OCI-LY3 (cell line): ENCODE data around the gene NRF1.
"Not testable (repeated sequence)": the region's sequence is repeated elsewhere in the genome, so short reads cannot be mapped to it uniquely, and the experiment has no call there.

Experiments used
- H2AFZ ChIP-seq: fragments of 200-600, 300-600 bp; shearing (Covaris generic); 2 replicates; pipeline ENCODE4 v1.6.0; 2014; ENCODE audit warnings: antibody characterized with exemption, low read depth, low read length
- H3K27ac ChIP-seq: fragments of 200-600, 300-600 bp; sonication (generic); 2 replicates; pipeline ENCODE4 v1.5.1; 2014; ENCODE audit warnings: mild to moderate bottlenecking, low read length, moderate library complexity, mixed read lengths
- H3K27me3 ChIP-seq: fragments of 200-600, 300-600 bp; sonication (generic); 2 replicates; pipeline ENCODE4 v1.6.1; 2014; ENCODE audit warnings: low read depth, low read length, mixed read lengths
- H3K36me3 ChIP-seq: fragments of 200-600, 300-600 bp; sonication (generic); replicated peaks from 2 replicates; pipeline ENCODE3; 2014; ENCODE audit warnings: low read depth, low read length, mixed read lengths
- H3K4me1 ChIP-seq: fragments of 300-600, 200-600 bp; sonication (generic); 2 replicates; pipeline ENCODE4 v1.6.1; 2014; ENCODE audit warnings: low read length, mixed read lengths
- H3K4me2 ChIP-seq: fragments of 200-600, 300-600 bp; sonication (generic); 2 replicates; pipeline ENCODE4 v1.6.1; 2014; ENCODE audit warnings: low read length, mixed read lengths
- H3K4me3 ChIP-seq: fragments of 300-600, 200-600 bp; sonication (generic); 2 replicates; pipeline ENCODE4 v1.5.1; 2014; ENCODE audit warnings: antibody characterized with exemption, mild to moderate bottlenecking, low read length, moderate library complexity
- H3K79me2 ChIP-seq: fragments of 300-600, 200-600 bp; shearing (Covaris generic); 2 replicates; pipeline ENCODE4 v1.6.1; 2014; ENCODE audit warnings: mild to moderate bottlenecking, low read length, mixed read lengths
- H3K9ac ChIP-seq: fragments of 300-600, 200-600 bp; shearing (Covaris generic); 2 replicates; pipeline ENCODE4 v1.6.0; 2014; ENCODE audit warnings: mild to moderate bottlenecking, low read length, moderate library complexity
- H3K9me3 ChIP-seq: fragments of 200-600, 300-600 bp; shearing (Covaris generic); 2 replicates; pipeline ENCODE4 v1.6.1; 2014; ENCODE audit warnings: low read length, mixed read lengths; ENCODE audit not compliant: insufficient read depth
- H4K20me1 ChIP-seq: fragments of 200-600, 300-600 bp; sonication (generic); 2 replicates; pipeline ENCODE4 v1.6.1; 2016; ENCODE audit warnings: low read length, mixed read lengths; ENCODE audit not compliant: insufficient read depth
- CTCF ChIP-seq: fragments of 200-600, 300-600 bp; sonication (generic); IDR thresholded peaks from 2 replicates; pipeline ENCODE4 v1.5.1; 2014; ENCODE audit warnings: antibody characterized with exemption, low read length, low read depth
- EZH2phosphoT487 ChIP-seq: fragments of 200-600 bp; shearing (Covaris generic); IDR thresholded peaks from 2 replicates; pipeline ENCODE4 v1.6.1; 2018; ENCODE audit warnings: antibody characterized with exemption, mixed run types, low read depth

Gene NRF1

GRCh38 chr7:129588268-129588667, 23.3 kb upstream of the NRF1 start:
- Histone ChIP-seq H3K4me3 (no peak overlapping the region), H3K27me3 (no peaks in the 10 kb centered on the region), H3K4me2 (no peak overlapping the region), H3K79me2 (no peaks in the 10 kb centered on the region), H3K36me3 (peaks cover 6% of the 10 kb centered on the region), H2AFZ (no peak overlapping the region), H3K27ac (no peak overlapping the region), H4K20me1 (no peaks in the 10 kb centered on the region), H3K4me1 (no peaks in the 10 kb centered on the region), H3K9me3 (peaks cover 32% of the 10 kb centered on the region; the same call in 1 of the 2 replicates), H3K9ac (no peak overlapping the region)
- TF ChIP-seq CTCF (no peak), EZH2phosphoT487 (no peak)

GRCh38 chr7:129591868-129592267, 19.7 kb upstream of the NRF1 start:
- peaks cover 5% of the 10 kb centered on the region; the same call in 1 of the 2 replicates for H3K9me3 ChIP-seq
- H2AFZ ChIP-seq, result no peak overlapping the region
- H3K36me3 ChIP-seq, result peaks cover 2% of the 10 kb centered on the region
- no peaks in the 10 kb centered on the region for H3K4me1 ChIP-seq
- H3K4me3 ChIP-seq, result no peak overlapping the region
- H3K4me2 ChIP-seq, result no peak overlapping the region
- H3K9ac ChIP-seq, result no peak overlapping the region
- no peaks in the 10 kb centered on the region for H4K20me1 ChIP-seq
- no peak overlapping the region for H3K27ac ChIP-seq
- no peaks in the 10 kb centered on the region for H3K79me2 ChIP-seq
- no peaks in the 10 kb centered on the region for H3K27me3 ChIP-seq
- TF ChIP-seq CTCF, result no peak
- TF ChIP-seq EZH2phosphoT487, result no peak

- H3K36me3 ChIP-seq, H3K4me3 ChIP-seq, H3K4me1 ChIP-seq, H3K9me3 ChIP-seq, H3K9ac ChIP-seq, H3K4me2 ChIP-seq, H3K79me2 ChIP-seq, H2AFZ ChIP-seq, H3K27me3 ChIP-seq, H4K20me1 ChIP-seq, H3K27ac ChIP-seq: not testable (repeated sequence)
Observed at GRCh38 chr7:129596386-129596785, 15.1 kb upstream of the NRF1 start.

GRCh38 chr7:129597672-129598071, 13.8 kb upstream of the NRF1 start:
- Histone ChIP-seq H3K27me3 (no peaks in the 10 kb centered on the region), H3K79me2 (no peaks in the 10 kb centered on the region), H3K4me3 (no peak overlapping the region), H3K9ac (no peak overlapping the region), H3K4me2 (no peak overlapping the region), H2AFZ (no peak overlapping the region), H3K4me1 (no peaks in the 10 kb centered on the region), H3K9me3 (no peaks in the 10 kb centered on the region), H3K36me3 (no peaks in the 10 kb centered on the region), H3K27ac (no peak overlapping the region), H4K20me1 (no peaks in the 10 kb centered on the region)
- TF ChIP-seq CTCF, result no peak
- no peak for TF ChIP-seq EZH2phosphoT487

GRCh38 chr7:129599174-129599573, 12.3 kb upstream of the NRF1 start:
- Histone ChIP-seq H3K27me3 (no peaks in the 10 kb centered on the region), H3K9me3 (no peaks in the 10 kb centered on the region), H3K9ac (no peak overlapping the region), H3K79me2 (no peaks in the 10 kb centered on the region), H3K4me2 (no peak overlapping the region), H3K36me3 (no peaks in the 10 kb centered on the region), H3K4me3 (no peak overlapping the region), H2AFZ (no peak overlapping the region), H3K27ac (no peak overlapping the region), H4K20me1 (no peaks in the 10 kb centered on the region), H3K4me1 (no peaks in the 10 kb centered on the region)
- no peak for TF ChIP-seq CTCF
- TF ChIP-seq EZH2phosphoT487, result no peak

- H3K9ac ChIP-seq, H3K27me3 ChIP-seq, H3K27ac ChIP-seq, H3K9me3 ChIP-seq, H3K4me2 ChIP-seq, H4K20me1 ChIP-seq, H2AFZ ChIP-seq, H3K4me3 ChIP-seq, H3K79me2 ChIP-seq: not testable (repeated sequence)
- peaks cover 18% of the 10 kb centered on the region for H3K4me1 ChIP-seq
- peaks cover 23% of the 10 kb centered on the region for H3K36me3 ChIP-seq
Observed at GRCh38 chr7:129603594-129603993, 7.9 kb upstream of the NRF1 start.

GRCh38 chr7:129604021-129604420, 7.5 kb upstream of the NRF1 start:
- Histone ChIP-seq H3K4me1 (peaks cover 18% of the 10 kb centered on the region), H3K36me3 (peaks cover 26% of the 10 kb centered on the region)
- not testable (repeated sequence) for H3K27ac ChIP-seq, H3K4me2 ChIP-seq, H2AFZ ChIP-seq, H4K20me1 ChIP-seq, H3K9ac ChIP-seq, H3K79me2 ChIP-seq, H3K4me3 ChIP-seq, H3K27me3 ChIP-seq, H3K9me3 ChIP-seq
